ENCODE results near the gene IRGC. TPM values are rescaled to one million over a fixed set of nuclear protein-coding genes. Genes with fewer than 3 reads are reported as not detected.

Gene IRGC
- total RNA-seq, 4 donors from 2014 or later = not detected

DNA sequence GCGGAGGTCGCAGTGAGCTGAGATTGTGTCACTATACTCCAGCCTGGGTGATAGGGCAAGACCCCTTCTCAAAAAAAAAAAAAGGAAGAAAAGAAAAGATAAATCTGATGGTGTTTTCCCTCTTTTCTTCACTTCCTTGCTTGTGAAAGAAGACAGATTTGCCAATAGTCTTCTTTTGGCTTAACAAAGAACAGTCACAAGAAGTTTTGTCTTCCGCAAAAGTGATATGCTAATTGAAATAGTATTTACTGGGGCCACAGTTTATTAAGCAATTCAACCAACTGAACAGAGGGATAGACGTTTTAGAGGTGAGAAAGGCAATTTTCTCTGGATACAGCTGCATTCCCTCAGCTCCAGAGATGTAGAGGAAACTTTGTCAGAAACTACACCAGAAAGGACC is 23.0 kb upstream of the IRGC start:
- H3K4me3 ChIP-seq (ENCODE audit: low read depth, poor library complexity, severe bottlenecking) = no peak overlapping the region
- intact Hi-C loops (cut with DNase I; ENCODE audit: low total_unique reads) = no loop called here
- WGBS, 2 donors = 68 to 77% methylated on average over 4 of the region's 4 CpGs
- DNase-seq (ENCODE audit: low spot score in 2 of 2) = no peak
- TF ChIP-seq, protein P1, sequence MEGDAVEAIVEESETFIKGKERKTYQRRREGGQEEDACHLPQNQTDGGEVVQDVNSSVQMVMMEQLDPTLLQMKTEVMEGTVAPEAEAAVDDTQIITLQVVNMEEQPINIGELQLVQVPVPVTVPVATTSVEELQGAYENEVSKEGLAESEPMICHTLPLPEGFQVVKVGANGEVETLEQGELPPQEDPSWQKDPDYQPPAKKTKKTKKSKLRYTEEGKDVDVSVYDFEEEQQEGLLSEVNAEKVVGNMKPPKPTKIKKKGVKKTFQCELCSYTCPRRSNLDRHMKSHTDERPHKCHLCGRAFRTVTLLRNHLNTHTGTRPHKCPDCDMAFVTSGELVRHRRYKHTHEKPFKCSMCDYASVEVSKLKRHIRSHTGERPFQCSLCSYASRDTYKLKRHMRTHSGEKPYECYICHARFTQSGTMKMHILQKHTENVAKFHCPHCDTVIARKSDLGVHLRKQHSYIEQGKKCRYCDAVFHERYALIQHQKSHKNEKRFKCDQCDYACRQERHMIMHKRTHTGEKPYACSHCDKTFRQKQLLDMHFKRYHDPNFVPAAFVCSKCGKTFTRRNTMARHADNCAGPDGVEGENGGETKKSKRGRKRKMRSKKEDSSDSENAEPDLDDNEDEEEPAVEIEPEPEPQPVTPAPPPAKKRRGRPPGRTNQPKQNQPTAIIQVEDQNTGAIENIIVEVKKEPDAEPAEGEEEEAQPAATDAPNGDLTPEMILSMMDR (IDR thresholded peaks at IDR 0.05) = no peak

DNA sequence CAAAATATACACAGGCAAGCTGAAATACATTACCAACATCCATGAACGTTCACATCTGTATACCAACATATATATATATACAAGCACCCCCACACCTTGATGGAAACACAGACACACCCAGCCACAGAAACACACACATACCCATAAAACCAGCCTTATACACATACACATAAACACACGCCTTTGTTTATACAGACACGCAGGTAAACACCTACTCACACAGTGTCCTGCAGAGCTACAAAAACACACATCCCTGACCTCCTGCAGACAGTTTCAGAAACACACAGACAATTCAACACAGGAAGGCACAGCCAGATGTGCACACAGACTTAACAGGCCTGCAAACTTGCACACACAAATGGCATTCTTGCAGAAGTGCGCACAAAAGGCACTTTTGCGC is 21.3 kb upstream of the IRGC start:
- H3K4me3 ChIP-seq (ENCODE audit: low read depth, poor library complexity, severe bottlenecking) = no peak overlapping the region
- TF ChIP-seq, protein P1 (IDR thresholded peaks at IDR 0.05) = no peak
- TF ChIP-seq POLR2A (IDR thresholded peaks at IDR 0.05) = no peak
- 73 to 83% methylated on average over 5 of the region's 5 CpGs for WGBS, 2 donors
- DNase-seq (ENCODE audit: low spot score in 2 of 2) = no peak
- intact Hi-C loops (cut with DNase I; ENCODE audit: low total_unique reads) = no loop called here

DNA sequence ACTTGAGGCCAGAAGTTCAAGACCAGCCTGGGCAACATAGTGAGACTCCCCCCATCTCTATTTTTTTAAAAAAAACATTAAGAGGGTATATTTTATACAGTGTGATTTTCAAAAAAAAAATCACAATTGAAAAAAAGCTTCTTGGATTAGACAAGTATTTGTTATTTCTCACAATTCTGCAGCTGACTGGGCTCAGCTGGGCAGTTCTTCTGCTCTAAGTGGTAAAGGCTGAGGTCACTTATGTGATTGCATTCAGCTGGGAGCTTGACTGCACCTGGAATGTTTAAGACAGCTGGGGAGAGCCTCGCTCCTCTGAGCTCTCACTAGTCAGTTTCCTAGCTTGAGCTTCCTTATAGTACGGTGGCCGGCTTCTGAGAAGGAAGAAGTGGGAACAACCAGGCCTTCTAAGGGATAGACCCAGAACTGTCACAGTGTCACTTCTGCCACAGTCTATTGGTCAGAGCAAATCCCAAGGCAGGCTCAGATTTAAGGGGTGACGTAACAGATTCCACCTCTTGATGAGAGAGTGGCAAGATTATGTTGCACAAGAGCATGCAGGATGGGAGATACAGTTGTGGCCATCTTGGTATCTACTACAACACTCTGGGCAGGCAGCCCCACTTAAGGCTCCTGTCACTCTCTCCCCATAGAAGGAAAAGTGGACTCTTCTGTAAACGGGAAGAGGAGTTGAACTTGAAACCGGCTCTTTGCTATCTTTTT is 19.7 kb upstream of the IRGC start:
- 79 to 84% methylated on average over 6 of the region's 6 CpGs for WGBS, 2 donors
- TF ChIP-seq, protein P1 (IDR thresholded peaks at IDR 0.05) = no peak
- no peak for TF ChIP-seq POLR2A (IDR thresholded peaks at IDR 0.05)
- intact Hi-C loops (cut with DNase I; ENCODE audit: low total_unique reads) = no loop called here
- DNase-seq (ENCODE audit: low spot score in 2 of 2) = no peak
- H3K4me3 ChIP-seq (ENCODE audit: low read depth, poor library complexity, severe bottlenecking) = no peak overlapping the region

DNA sequence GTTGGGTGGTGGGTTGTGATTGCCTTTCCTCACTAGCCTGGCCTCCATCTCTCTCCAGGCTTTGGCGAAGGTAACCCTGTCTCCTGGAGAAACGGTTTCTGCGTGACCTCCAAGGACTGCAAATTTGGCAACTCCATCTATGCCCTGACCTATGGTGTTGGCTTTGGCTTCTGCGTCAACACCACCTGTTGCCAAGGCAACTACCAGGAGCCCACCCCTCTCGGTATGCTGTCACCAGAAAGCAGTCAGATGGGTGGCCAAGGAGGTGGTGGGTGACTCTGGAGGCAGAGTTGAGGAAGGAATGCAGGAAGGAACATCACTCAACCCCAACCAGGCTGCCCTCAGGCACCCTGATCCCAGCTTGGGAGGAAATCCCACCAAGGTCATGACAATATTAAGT is 18.6 kb upstream of the IRGC start:
- TF ChIP-seq, protein P1 (IDR thresholded peaks at IDR 0.05) = no peak
- no peak for TF ChIP-seq POLR2A (IDR thresholded peaks at IDR 0.05)
- intact Hi-C loops (cut with DNase I; ENCODE audit: low total_unique reads) = no loop called here
- DNase-seq (ENCODE audit: low spot score in 2 of 2) = no peak
- 69 to 82% methylated on average over 5 of the region's 5 CpGs for WGBS, 2 donors
- H3K4me3 ChIP-seq (ENCODE audit: low read depth, poor library complexity, severe bottlenecking) = no peak overlapping the region

DNA sequence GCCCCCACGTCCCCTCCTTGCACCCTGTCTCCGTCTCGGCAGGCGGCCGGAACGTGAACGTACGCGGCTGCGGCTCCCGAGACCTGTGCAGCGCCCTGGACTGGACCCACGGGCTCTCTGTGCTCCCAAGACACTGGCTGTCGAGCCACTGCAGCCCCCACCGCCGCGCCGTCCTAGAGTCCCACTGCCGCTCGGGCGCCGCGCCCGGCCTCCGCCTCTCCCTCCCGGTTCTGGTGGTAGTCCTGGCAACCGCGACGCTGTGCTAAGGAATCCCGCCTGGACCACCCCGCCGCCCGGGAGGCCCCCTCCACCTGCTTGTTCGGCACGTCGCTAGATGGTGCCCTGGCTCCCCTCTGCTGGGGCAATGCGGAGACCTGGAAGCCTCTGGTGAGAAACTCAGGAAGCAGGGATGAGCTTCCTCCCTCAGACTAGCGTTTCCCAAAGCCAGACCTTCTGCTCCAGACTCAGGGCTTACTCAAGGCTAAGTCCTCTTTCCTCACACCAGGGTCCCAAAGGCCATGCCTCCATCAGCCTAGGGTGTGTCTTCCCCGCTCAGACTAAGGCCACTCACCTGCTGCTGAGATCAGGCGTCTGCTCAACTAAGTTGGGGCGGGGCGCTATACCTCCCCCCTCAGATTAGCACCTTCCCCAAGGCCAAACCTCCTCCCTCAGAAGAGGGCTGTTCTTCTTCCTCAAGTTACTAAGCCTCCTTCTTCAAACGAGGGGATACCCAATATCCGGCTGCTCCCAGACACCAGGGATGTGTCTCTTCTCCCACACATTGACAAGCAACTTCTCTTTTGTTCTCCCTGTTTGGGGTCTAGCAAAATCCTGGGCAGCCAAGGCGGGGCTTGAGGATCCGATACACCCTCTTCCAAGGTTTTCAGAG is 16.1 kb upstream of the IRGC start:
- TF ChIP-seq POLR2A (IDR thresholded peaks at IDR 0.05) = no peak
- TF ChIP-seq, protein P1 (IDR thresholded peaks at IDR 0.05) = no peak
- WGBS, 2 donors = 16 to 22% methylated on average over 29 to 44 of the region's 46 CpGs
- no peak overlapping the region for H3K4me3 ChIP-seq (ENCODE audit: low read depth, poor library complexity, severe bottlenecking)
- intact Hi-C loops (cut with DNase I; ENCODE audit: low total_unique reads) = no loop called here
- peak in 1 of 2 donors; percentile 86 for DNase-seq (ENCODE audit: low spot score in 2 of 2)
